Ovary (tissue), 3 donors: ENCODE measurements around the gene MAN1C1.

Experiments used
- CTCF ChIP-seq, 3 donors: fragments of 450-650 bp in 2 of 3; fragments of 200-600 bp in 1 of 3; IDR thresholded peaks; one replicate each; pipeline versions ENCODE4 v1.5.1 to v1.8.0; 2016 to 2022; ENCODE audit warnings: antibody characterized with exemption in 3 of 3, mild to moderate bottlenecking in 1 of 3
- EP300 ChIP-seq: sonication (generic); formaldehyde crosslinking; IDR thresholded peaks from one replicate; pipeline ENCODE4 v1.6.1; 2017; ENCODE audit warnings: antibody characterized with exemption
- POLR2A ChIP-seq: fragments of 450-650 bp; IDR thresholded peaks from one replicate; pipeline ENCODE4 v1.6.1; 2017; ENCODE audit warnings: antibody characterized with exemption, mild to moderate bottlenecking, moderate library complexity
- donor health status: DM: no; HTN: no; CAD: no.

DNA sequence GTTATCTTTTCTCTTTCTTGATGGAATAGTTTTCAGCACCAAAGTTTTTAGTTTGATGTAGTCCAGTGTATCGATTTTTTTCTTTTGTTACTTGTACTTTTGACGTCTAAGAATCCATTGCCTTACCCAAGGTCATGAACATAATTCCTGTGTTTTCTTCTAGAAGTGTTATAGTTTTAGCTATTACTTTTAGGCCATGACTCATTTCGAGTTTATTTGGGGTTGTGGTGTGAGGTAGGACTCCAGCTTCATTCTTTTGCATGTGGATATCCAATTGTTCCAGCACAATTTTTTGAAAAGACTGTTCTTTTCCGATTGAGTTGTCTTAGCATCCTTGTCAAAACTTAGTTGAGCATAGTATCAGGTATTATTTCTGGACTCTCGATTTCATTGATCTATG is 104.0 kb downstream of the MAN1C1 start:
- TF ChIP-seq CTCF (IDR thresholded peaks at IDR 0.05), result no peak
- TF ChIP-seq POLR2A, result no peak
- TF ChIP-seq EP300, result no peak
